SU-DHL-6 (cell line): ENCODE results near the gene HIVEP3.

Source experiments
- H2AFZ ChIP-seq: fragments of 200-600 bp; sonication (generic); 2 replicates; pipeline ENCODE4 v1.6.1; 2014; ENCODE audit warnings: low read depth, mild to moderate bottlenecking, moderate library complexity, mixed read lengths, antibody characterized with exemption, low read length; ENCODE audit not compliant: severe bottlenecking
- H3F3A ChIP-seq: fragments of 200-600 bp; shearing (Covaris generic); 2 replicates; pipeline ENCODE4 v1.6.0; 2016; ENCODE audit warnings: antibody characterized with exemption, mild to moderate bottlenecking; ENCODE audit not compliant: insufficient read depth
- H3K27ac ChIP-seq: fragments of 200-600 bp; sonication (generic); 2 replicates; pipeline ENCODE4 v1.5.1; 2016; ENCODE audit warnings: low read depth, mild to moderate bottlenecking, low read length, moderate library complexity, mixed read lengths
- H3K27me3 ChIP-seq: fragments of 200-600 bp; sonication (generic), shearing (Covaris generic); 2 replicates; pipeline ENCODE4 v1.6.0; 2014; ENCODE audit warnings: mild to moderate bottlenecking, low read length
- H3K36me3 ChIP-seq: fragments of 200-600 bp; sonication (generic); 2 replicates; pipeline ENCODE4 v1.6.1; 2014; ENCODE audit warnings: mild to moderate bottlenecking, low read length, mixed read lengths
- H3K4me2 ChIP-seq: fragments of 300-600, 200-600 bp; shearing (Covaris generic), sonication (generic); 2 replicates; pipeline ENCODE4 v1.6.0; 2014; ENCODE audit warnings: low read length, low read depth, mild to moderate bottlenecking; ENCODE audit not compliant: poor library complexity, severe bottlenecking
- H3K4me3 ChIP-seq: fragments of 200-600 bp; sonication (generic); 2 replicates; pipeline ENCODE4 v1.5.1; 2014; ENCODE audit warnings: antibody characterized with exemption, low read length, mild to moderate bottlenecking, mixed read lengths; ENCODE audit not compliant: insufficient read depth, poor library complexity, severe bottlenecking
- H3K79me2 ChIP-seq: fragments of 200-600 bp; sonication (generic); 2 replicates; pipeline ENCODE4 v1.6.1; 2014; ENCODE audit warnings: mild to moderate bottlenecking, low read length, moderate library complexity; ENCODE audit not compliant: insufficient read depth
- H3K9ac ChIP-seq: fragments of 200-600 bp; sonication (generic); 2 replicates; pipeline ENCODE4 v1.7.0; 2014; ENCODE audit warnings: mild to moderate bottlenecking, low read length
- H3K9me2 ChIP-seq: fragments of 200-600 bp; sonication (generic); replicated peaks from 2 replicates; pipeline ENCODE4 v1.6.1; 2014; ENCODE audit warnings: low read length; ENCODE audit not compliant: insufficient read depth
- H3K9me3 ChIP-seq: fragments of 200-600 bp; sonication (generic); 2 replicates; pipeline ENCODE4 v1.6.1; 2014; ENCODE audit warnings: low read length, mixed read lengths; ENCODE audit not compliant: insufficient read depth
- H4K20me1 ChIP-seq: fragments of 200-600 bp; sonication (generic); 2 replicates; pipeline ENCODE4 v1.6.1; 2014; ENCODE audit warnings: low read depth, mild to moderate bottlenecking, antibody characterized with exemption, low read length, moderate library complexity, mixed read lengths
- EZH2phosphoT487 ChIP-seq: fragments of 200-600 bp; sonication (generic), shearing (Covaris generic); conservative IDR thresholded peaks from 2 replicates; pipeline ENCODE4 v1.6.1; 2018; ENCODE audit warnings: mild to moderate bottlenecking, antibody characterized with exemption, low read length, moderate library complexity, mixed read lengths
- TF ChIP-seq, protein P1 (sequence below): fragments of 200-600 bp; sonication (generic); IDR thresholded peaks from one replicate; pipeline ENCODE4 v1.5.1; 2017; ENCODE audit warnings: antibody characterized with exemption, mild to moderate bottlenecking, low read length, moderate library complexity; ENCODE audit not compliant: insufficient read depth, poor library complexity, severe bottlenecking

HIVEP3 gene

DNA sequence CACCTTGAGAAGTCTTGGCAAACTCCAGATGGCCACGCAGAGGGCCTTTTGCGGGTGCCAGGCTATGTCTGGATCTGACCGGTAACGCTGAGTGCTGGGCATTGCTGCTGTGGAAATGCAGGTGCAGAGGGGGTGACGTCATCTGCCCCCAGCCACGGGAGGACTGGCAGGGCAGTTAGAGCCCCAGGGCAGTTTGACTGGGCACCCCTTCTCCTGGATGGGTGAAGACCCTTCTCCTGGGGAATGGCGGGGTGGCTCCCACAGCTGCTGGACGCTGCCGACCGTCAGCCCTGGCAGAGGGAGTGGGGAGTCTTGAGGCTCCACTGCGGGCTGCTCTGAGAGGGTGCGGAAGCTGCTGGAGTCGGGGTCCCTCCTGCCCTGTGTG, 421.7 kb downstream of the HIVEP3 start:
- no peaks in the 10 kb centered on the region for H3K79me2 ChIP-seq
- no peak overlapping the region for H3K4me2 ChIP-seq

DNA sequence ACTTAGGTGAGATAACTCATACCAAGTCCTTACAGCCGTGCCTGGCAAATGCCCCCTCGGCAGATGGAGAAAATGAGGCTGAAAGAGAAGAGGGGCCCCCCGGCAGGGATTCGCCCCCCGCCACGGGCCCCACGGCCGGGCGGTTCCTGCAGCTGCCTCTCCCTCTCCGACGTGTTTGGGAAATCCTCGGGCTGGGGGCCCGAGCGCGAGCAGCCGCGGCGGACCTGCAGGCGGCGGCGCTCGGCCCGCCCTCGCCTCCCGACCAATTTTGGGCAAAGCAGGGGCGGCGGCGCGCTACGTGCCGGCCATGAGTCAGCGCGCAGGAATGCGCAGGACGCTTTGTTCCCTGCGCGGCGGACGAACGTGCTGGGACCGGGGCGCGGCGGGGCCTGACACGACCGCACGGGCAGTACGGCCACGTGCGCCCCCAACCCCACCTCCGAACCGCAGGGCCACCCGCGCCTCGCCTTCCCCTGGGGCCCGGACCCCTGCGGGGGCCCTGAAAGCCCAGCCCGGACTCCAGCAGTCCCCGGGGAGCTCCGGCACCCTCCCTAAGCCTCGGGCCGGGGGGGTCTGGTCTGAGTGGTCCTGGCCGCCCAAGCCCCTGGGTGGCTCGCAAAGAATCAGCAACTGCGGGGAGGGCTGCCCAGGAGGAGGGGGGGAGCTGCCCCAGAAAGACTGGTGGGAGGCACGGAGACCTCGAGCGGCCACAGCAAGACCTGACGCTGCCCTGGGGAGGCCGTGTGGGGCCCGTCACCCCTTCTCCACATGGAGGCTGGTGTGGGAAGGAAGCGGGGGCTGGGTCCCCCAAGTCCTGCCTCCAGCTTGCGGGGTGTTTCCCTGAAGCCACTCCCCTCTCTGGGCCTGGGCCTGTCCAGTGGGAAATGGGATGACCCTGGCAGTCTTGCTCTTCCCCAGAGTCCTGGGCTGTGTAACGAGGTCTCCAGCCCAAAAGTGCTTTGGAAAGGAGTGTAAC, 422.4 kb downstream of the HIVEP3 start:
- Histone ChIP-seq H4K20me1 (no peaks in the 10 kb centered on the region), H3K9me3 (no peaks in the 10 kb centered on the region), H3K36me3 (no peaks in the 10 kb centered on the region), H2AFZ (peak overlapping the region; percentile 36), H3K9me2 (no peaks in the 10 kb centered on the region), H3K4me3 (no peak overlapping the region), H3K79me2 (no peaks in the 10 kb centered on the region), H3K27ac (no peak overlapping the region), H3F3A (no peaks in the 10 kb centered on the region), H3K4me2 (peak overlapping the region; percentile 46), H3K9ac (peak overlapping the region; percentile 20; the same call in 1 of the 2 replicates), H3K27me3 (no peaks in the 10 kb centered on the region)
- TF ChIP-seq EZH2phosphoT487, result no peak; the same call in 1 of the 2 replicates
- TF ChIP-seq, protein P1, sequence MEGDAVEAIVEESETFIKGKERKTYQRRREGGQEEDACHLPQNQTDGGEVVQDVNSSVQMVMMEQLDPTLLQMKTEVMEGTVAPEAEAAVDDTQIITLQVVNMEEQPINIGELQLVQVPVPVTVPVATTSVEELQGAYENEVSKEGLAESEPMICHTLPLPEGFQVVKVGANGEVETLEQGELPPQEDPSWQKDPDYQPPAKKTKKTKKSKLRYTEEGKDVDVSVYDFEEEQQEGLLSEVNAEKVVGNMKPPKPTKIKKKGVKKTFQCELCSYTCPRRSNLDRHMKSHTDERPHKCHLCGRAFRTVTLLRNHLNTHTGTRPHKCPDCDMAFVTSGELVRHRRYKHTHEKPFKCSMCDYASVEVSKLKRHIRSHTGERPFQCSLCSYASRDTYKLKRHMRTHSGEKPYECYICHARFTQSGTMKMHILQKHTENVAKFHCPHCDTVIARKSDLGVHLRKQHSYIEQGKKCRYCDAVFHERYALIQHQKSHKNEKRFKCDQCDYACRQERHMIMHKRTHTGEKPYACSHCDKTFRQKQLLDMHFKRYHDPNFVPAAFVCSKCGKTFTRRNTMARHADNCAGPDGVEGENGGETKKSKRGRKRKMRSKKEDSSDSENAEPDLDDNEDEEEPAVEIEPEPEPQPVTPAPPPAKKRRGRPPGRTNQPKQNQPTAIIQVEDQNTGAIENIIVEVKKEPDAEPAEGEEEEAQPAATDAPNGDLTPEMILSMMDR, result no peak

More for the DNA sequence above, 421.7 kb downstream of the HIVEP3 start:
- Histone ChIP-seq H4K20me1 (no peaks in the 10 kb centered on the region), H3K9me3 (no peaks in the 10 kb centered on the region), H3F3A (no peaks in the 10 kb centered on the region), H2AFZ (no peak overlapping the region), H3K4me3 (no peak overlapping the region), H3K27me3 (no peaks in the 10 kb centered on the region), H3K27ac (no peak overlapping the region), H3K36me3 (no peaks in the 10 kb centered on the region), H3K9ac (no peak overlapping the region), H3K9me2 (no peaks in the 10 kb centered on the region)
- TF ChIP-seq, protein P1, result no peak
- no peak for TF ChIP-seq EZH2phosphoT487

DNA sequence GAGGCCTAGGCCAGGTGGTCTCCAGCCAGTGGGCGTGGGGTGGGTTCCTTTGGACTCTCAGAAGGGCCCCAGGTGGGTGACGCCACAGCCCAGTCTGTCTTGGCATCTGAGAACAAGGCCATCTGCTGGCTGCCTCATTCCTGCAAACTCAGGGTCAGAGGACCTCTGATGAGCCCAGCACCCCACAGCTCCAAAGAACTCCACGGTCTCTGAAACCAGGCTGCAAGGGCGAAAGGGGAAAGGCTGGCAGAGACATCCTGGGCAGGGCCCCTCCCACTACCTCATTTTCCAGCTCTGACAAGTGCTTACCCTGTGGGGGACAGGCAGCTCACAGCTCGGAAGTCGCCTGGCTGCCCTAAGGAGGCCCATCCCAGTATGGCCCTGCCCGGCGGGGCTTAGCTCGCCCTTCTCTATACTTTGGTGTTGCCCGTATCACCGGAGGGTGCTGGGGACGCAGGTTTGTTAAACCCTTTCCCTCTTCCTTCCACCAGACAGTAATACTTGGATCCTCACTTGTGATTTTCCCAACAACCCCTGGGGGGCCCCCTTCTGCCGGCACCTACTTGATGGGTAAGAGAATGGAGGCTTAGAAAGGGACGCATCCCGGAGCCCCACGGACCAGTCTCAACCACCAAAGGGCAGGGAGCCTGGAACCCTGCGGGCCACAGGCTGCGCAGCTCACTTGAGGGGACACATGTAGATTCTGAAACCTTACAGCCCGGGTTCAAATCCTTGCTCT, 423.3 kb downstream of the HIVEP3 start:
- H3K4me2 ChIP-seq, result peak overlapping the region; percentile 46
- TF ChIP-seq, protein P1, result peak; percentile 9
- no peak for TF ChIP-seq EZH2phosphoT487

More for the DNA sequence above, 423.3 kb downstream of the HIVEP3 start:
- no peaks in the 10 kb centered on the region for H3K9me2 ChIP-seq
- no peak overlapping the region for H3K27ac ChIP-seq
- H3F3A ChIP-seq, result no peaks in the 10 kb centered on the region
- H3K27me3 ChIP-seq, result no peaks in the 10 kb centered on the region
- no peak overlapping the region for H2AFZ ChIP-seq
- no peak overlapping the region for H3K9ac ChIP-seq
- no peaks in the 10 kb centered on the region for H3K36me3 ChIP-seq
- no peaks in the 10 kb centered on the region for H3K79me2 ChIP-seq
- no peaks in the 10 kb centered on the region for H4K20me1 ChIP-seq
- H3K4me3 ChIP-seq, result no peak overlapping the region
- no peaks in the 10 kb centered on the region for H3K9me3 ChIP-seq
